Measurements from ENCODE around the gene ZNF385D.

The ZNF385D gene

GRCh38 chr3:21747376-21747775 is 3.6 kb downstream of the ZNF385D start:
- Histone ChIP-seq H3K4me3 (ENCODE audit: low read depth, low read length) (no peak overlapping the region), H3K36me3 (ENCODE audit: control insufficient read depth, insufficient read depth, low read length) (no peaks in the 10 kb centered on the region), H3K27me3 (ENCODE audit: control insufficient read depth, insufficient read depth, low read length) (peaks cover 12% of the 10 kb centered on the region), H3K9me3 (ENCODE audit: control insufficient read depth, insufficient read depth, low read length) (no peaks in the 10 kb centered on the region), H3K4me1 (ENCODE audit: control insufficient read depth, insufficient read depth, low read length) (no peaks in the 10 kb centered on the region), H3K9ac (ENCODE audit: low read depth, low read length) (no peak overlapping the region)

GRCh38 chr3:21745966-21746365 is 5.0 kb downstream of the ZNF385D start:
- no peaks in the 10 kb centered on the region for H3K4me1 ChIP-seq (ENCODE audit: control insufficient read depth, insufficient read depth, low read length)
- no peak overlapping the region for H3K4me3 ChIP-seq (ENCODE audit: low read depth, low read length)
- H3K36me3 ChIP-seq (ENCODE audit: control insufficient read depth, insufficient read depth, low read length): no peaks in the 10 kb centered on the region
- no peaks in the 10 kb centered on the region for H3K9me3 ChIP-seq (ENCODE audit: control insufficient read depth, insufficient read depth, low read length)
- H3K9ac ChIP-seq (ENCODE audit: low read depth, low read length): no peak overlapping the region
- H3K27me3 ChIP-seq (ENCODE audit: control insufficient read depth, insufficient read depth, low read length): peaks cover 12% of the 10 kb centered on the region

- Histone ChIP-seq H3K4me1 (ENCODE audit: control insufficient read depth, insufficient read depth, low read length) (no peaks in the 10 kb centered on the region), H3K4me3 (ENCODE audit: low read depth, low read length) (no peak overlapping the region), H3K9me3 (ENCODE audit: control insufficient read depth, insufficient read depth, low read length) (no peaks in the 10 kb centered on the region), H3K27me3 (ENCODE audit: control insufficient read depth, insufficient read depth, low read length) (peaks cover 6% of the 10 kb centered on the region), H3K36me3 (ENCODE audit: control insufficient read depth, insufficient read depth, low read length) (no peaks in the 10 kb centered on the region), H3K9ac (ENCODE audit: low read depth, low read length) (no peak overlapping the region)
Observed at GRCh38 chr3:21744793-21745192, 6.2 kb downstream of the ZNF385D start.

- H3K9me3 ChIP-seq (ENCODE audit: control insufficient read depth, insufficient read depth, low read length): no peaks in the 10 kb centered on the region
Observed at GRCh38 chr3:21738935-21739702, 11.9 kb downstream of the ZNF385D start.

GRCh38 chr3:21738283-21738682 is 12.7 kb downstream of the ZNF385D start:
- H3K36me3 ChIP-seq (ENCODE audit: control insufficient read depth, insufficient read depth, low read length): no peaks in the 10 kb centered on the region
- H3K9me3 ChIP-seq (ENCODE audit: control insufficient read depth, insufficient read depth, low read length): no peaks in the 10 kb centered on the region
- peaks cover 2% of the 10 kb centered on the region for H3K4me1 ChIP-seq (ENCODE audit: control insufficient read depth, insufficient read depth, low read length)
- H3K4me3 ChIP-seq (ENCODE audit: low read depth, low read length): no peak overlapping the region
- no peaks in the 10 kb centered on the region for H3K27me3 ChIP-seq (ENCODE audit: control insufficient read depth, insufficient read depth, low read length)
- no peak overlapping the region for H3K9ac ChIP-seq (ENCODE audit: low read depth, low read length)

More at GRCh38 chr3:21738935-21739702, 11.9 kb downstream of the ZNF385D start:
- no peaks in the 10 kb centered on the region for H3K27me3 ChIP-seq (ENCODE audit: control insufficient read depth, insufficient read depth, low read length)
- H3K36me3 ChIP-seq (ENCODE audit: control insufficient read depth, insufficient read depth, low read length): no peaks in the 10 kb centered on the region
- no peak overlapping the region for H3K9ac ChIP-seq (ENCODE audit: low read depth, low read length)
- no peak overlapping the region for H3K4me3 ChIP-seq (ENCODE audit: low read depth, low read length)
- peaks cover 2% of the 10 kb centered on the region for H3K4me1 ChIP-seq (ENCODE audit: control insufficient read depth, insufficient read depth, low read length)

GRCh38 chr3:21734746-21735145 is 16.3 kb downstream of the ZNF385D start:
- no peak overlapping the region for H3K4me3 ChIP-seq (ENCODE audit: low read depth, low read length)
- no peaks in the 10 kb centered on the region for H3K27me3 ChIP-seq (ENCODE audit: control insufficient read depth, insufficient read depth, low read length)
- H3K9me3 ChIP-seq (ENCODE audit: control insufficient read depth, insufficient read depth, low read length): no peaks in the 10 kb centered on the region
- H3K36me3 ChIP-seq (ENCODE audit: control insufficient read depth, insufficient read depth, low read length): no peaks in the 10 kb centered on the region
- H3K9ac ChIP-seq (ENCODE audit: low read depth, low read length): no peak overlapping the region
- peaks cover 2% of the 10 kb centered on the region for H3K4me1 ChIP-seq (ENCODE audit: control insufficient read depth, insufficient read depth, low read length)

- H3K9ac ChIP-seq (ENCODE audit: low read depth, low read length): no peak overlapping the region
- no peaks in the 10 kb centered on the region for H3K36me3 ChIP-seq (ENCODE audit: control insufficient read depth, insufficient read depth, low read length)
- no peaks in the 10 kb centered on the region for H3K27me3 ChIP-seq (ENCODE audit: control insufficient read depth, insufficient read depth, low read length)
- H3K9me3 ChIP-seq (ENCODE audit: control insufficient read depth, insufficient read depth, low read length): no peaks in the 10 kb centered on the region
- no peak overlapping the region for H3K4me3 ChIP-seq (ENCODE audit: low read depth, low read length)
- no peaks in the 10 kb centered on the region for H3K4me1 ChIP-seq (ENCODE audit: control insufficient read depth, insufficient read depth, low read length)
Observed at GRCh38 chr3:21729888-21730459, 21.0 kb downstream of the ZNF385D start.

- Histone ChIP-seq H3K36me3 (ENCODE audit: control insufficient read depth, insufficient read depth, low read length) (no peaks in the 10 kb centered on the region), H3K9me3 (ENCODE audit: control insufficient read depth, insufficient read depth, low read length) (no peaks in the 10 kb centered on the region), H3K27me3 (ENCODE audit: control insufficient read depth, insufficient read depth, low read length) (no peaks in the 10 kb centered on the region), H3K4me1 (ENCODE audit: control insufficient read depth, insufficient read depth, low read length) (no peaks in the 10 kb centered on the region), H3K9ac (ENCODE audit: low read depth, low read length) (no peak overlapping the region), H3K4me3 (ENCODE audit: low read depth, low read length) (no peak overlapping the region)
Observed at GRCh38 chr3:21729331-21729730, 21.7 kb downstream of the ZNF385D start.

GRCh38 chr3:21722768-21723167 is 28.2 kb downstream of the ZNF385D start:
- H3K9ac ChIP-seq (ENCODE audit: low read depth, low read length): no peak overlapping the region
- no peak overlapping the region for H3K4me3 ChIP-seq (ENCODE audit: low read depth, low read length)
- H3K27me3 ChIP-seq (ENCODE audit: control insufficient read depth, insufficient read depth, low read length): no peaks in the 10 kb centered on the region
- H3K36me3 ChIP-seq (ENCODE audit: control insufficient read depth, insufficient read depth, low read length): no peaks in the 10 kb centered on the region
- peaks cover 9% of the 10 kb centered on the region for H3K4me1 ChIP-seq (ENCODE audit: control insufficient read depth, insufficient read depth, low read length)
- H3K9me3 ChIP-seq (ENCODE audit: control insufficient read depth, insufficient read depth, low read length): no peaks in the 10 kb centered on the region

- Histone ChIP-seq H3K9ac (ENCODE audit: low read depth, low read length) (no peak overlapping the region), H3K9me3 (ENCODE audit: control insufficient read depth, insufficient read depth, low read length) (no peaks in the 10 kb centered on the region), H3K4me3 (ENCODE audit: low read depth, low read length) (no peak overlapping the region), H3K36me3 (ENCODE audit: control insufficient read depth, insufficient read depth, low read length) (no peaks in the 10 kb centered on the region), H3K4me1 (ENCODE audit: control insufficient read depth, insufficient read depth, low read length) (peaks cover 9% of the 10 kb centered on the region), H3K27me3 (ENCODE audit: control insufficient read depth, insufficient read depth, low read length) (no peaks in the 10 kb centered on the region)
Observed at GRCh38 chr3:21722301-21722700, 28.7 kb downstream of the ZNF385D start.

GRCh38 chr3:21718943-21719591 is 31.9 kb downstream of the ZNF385D start:
- H3K9me3 ChIP-seq (ENCODE audit: control insufficient read depth, insufficient read depth, low read length): no peaks in the 10 kb centered on the region
- no peak overlapping the region for H3K4me3 ChIP-seq (ENCODE audit: low read depth, low read length)
- no peaks in the 10 kb centered on the region for H3K27me3 ChIP-seq (ENCODE audit: control insufficient read depth, insufficient read depth, low read length)
- H3K9ac ChIP-seq (ENCODE audit: low read depth, low read length): no peak overlapping the region
- H3K36me3 ChIP-seq (ENCODE audit: control insufficient read depth, insufficient read depth, low read length): no peaks in the 10 kb centered on the region
- peaks cover 9% of the 10 kb centered on the region for H3K4me1 ChIP-seq (ENCODE audit: control insufficient read depth, insufficient read depth, low read length)

All from iPS-15b (cell line).